GM18951 (cell line): ENCODE measurements around the gene WDR31.

Experiments used
- POLR2A ChIP-seq: IDR thresholded peaks from 4 replicates; pipeline ENCODE4 v1.6.1; 2011; ENCODE audit warnings: mild to moderate bottlenecking; ENCODE audit not compliant: insufficient read length, insufficient read depth; ENCODE audit errors: extremely low read depth
- in situ Hi-C: fragments of 300-500 bp; cut with MboI; formaldehyde crosslinking; loops from one replicate; pipeline ENCODE4 v1.12.0; 2022; ENCODE audit warnings: low sequenced_read_pairs, mixed read lengths, inconsistent platforms; ENCODE audit not compliant: unreplicated experiment

Gene WDR31

DNA sequence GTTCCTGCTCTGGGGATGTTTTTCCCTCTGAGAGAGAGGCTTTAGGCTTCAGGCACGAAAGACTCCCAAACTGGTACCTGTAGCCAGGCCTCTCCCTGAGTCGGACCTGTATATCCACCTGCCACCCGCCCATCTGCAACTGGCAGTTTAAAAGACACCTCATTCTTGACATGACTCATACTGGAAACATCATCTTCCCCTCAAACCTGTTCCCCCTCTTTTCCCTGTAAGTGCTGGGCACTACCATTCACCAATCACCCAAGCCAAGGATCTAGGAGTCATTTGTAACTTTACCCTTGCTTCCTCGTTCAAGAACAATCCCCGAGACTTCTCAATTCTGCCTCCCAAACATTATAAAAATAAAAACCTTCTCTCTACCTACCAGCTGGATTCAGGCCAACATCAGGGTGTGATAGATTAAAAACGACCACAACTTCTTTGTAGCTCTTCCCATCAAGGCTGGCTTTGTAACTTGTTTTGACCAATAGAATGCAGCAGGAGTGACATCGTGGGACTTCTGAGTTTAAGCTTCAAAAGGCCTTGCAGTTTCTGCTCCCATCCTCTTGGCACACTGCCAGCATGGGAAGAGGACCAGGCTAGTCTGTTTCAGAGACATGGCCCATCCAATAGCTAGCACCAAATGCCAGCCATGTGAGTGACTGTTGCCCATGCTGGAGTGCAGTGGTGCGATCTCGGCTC, 1.8 kb upstream of the WDR31 start:
- in situ Hi-C loops, result no loop called here
- TF ChIP-seq POLR2A, result no peak

DNA sequence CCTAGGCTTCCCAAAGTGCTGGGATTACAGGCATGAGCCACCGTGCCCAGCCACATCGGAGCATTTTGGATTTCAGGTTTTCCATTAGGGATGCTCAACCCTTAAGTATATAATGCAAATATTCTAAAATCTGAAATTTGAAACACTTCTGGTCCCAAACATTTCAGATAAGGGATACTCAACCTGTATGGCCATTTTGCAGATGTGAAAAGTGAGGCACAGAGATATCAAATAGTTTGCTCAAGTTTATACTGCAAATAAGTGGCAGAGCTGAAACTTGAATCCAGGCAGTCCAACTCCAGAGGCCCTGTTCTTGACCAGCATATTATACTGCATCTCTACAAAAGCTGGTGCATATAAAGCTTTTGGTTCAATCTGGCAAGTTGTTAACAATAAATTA, 2.4 kb downstream of the WDR31 start:
- TF ChIP-seq POLR2A, result no peak
- in situ Hi-C loops, result no loop called here

- no peak for TF ChIP-seq POLR2A
- in situ Hi-C loops, result no loop called here
These were observed 8.3 kb downstream of the WDR31 start for GRCh38 chr9:113331780-113332179.

GRCh38 chr9:113328045-113328782, 11.9 kb downstream of the WDR31 start:
- no peak for TF ChIP-seq POLR2A
- in situ Hi-C loops, result no loop called here

DNA sequence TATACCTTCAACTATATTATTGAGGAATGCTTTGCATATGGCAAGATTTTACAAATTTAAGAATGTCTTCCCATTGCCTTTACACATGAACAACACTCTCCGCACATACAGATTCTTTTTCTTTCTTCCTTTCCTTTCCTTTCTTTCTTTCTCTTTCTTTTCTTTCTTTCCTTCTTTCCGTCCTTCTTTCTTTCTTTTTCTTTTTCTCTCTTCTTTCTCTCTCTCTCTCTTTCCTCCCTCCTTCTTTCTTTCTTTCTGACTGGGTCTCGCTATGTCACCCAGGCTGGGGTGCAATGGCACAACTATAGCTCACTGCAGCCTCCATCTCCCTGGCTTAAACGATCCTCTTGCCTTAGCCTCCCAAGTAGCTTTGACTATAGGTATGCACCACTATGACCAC, 13.8 kb downstream of the WDR31 start:
- no peak for TF ChIP-seq POLR2A
- in situ Hi-C loops, result no loop called here

DNA sequence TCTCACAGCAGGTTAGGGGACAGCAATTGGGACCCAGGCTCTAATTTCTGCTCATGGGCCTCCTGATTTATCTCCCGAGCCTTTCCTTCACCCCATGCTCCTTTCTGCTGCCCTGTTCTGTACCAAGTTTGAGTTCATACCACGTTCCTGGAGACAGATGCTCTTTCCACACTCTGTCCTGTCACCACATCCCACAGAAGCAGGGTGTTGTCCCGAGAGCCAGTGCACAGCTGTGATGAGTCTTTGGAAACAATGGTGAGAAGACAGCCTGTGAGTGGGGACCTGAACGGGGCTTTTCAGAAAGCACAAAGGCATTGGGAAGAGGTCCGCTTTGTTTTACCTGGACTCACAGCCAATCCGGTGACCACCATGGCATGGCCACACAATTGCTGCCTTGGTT, 17.4 kb downstream of the WDR31 start:
- in situ Hi-C loops, result no loop called here
- no peak for TF ChIP-seq POLR2A

DNA sequence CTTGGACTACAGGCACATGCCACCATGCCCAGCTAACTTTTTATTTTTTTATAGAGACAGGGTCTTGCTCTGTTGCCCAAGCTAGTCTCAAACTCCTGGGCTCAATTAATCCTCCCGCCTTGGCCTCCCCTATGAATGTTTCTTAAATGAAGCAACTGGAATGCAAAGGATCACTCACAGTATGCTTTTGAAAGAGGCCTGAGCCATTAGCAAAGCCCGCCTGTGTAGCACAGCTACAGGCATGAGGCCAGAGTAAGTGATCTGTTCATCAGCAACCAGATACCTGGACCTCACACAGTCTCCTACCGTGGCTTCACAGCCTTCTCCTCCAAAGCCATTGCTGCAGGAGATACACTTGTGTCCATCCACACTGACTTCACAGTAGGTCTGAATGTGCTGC, 20.0 kb downstream of the WDR31 start:
- TF ChIP-seq POLR2A, result no peak
- in situ Hi-C loops, result no loop called here

DNA sequence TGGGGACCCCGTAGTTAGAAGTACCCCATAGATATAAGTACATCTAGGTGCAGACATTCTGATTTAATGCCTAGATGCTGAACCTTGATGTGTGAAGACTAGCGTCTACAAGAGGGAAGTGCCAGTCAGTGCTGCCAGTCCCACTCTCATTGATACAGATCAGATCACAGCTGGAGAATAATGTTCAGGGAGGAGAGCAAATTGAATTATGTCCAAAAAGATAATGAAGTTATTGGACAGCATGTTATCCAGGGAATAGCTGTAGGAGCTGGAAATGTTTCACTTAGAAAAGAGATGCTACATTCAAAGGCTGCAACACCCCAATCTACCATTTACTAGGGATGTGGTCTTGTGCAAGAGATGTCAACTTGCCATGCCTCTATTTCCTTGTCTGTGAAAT, 21.0 kb downstream of the WDR31 start:
- in situ Hi-C loops, result no loop called here
- TF ChIP-seq POLR2A, result no peak

DNA sequence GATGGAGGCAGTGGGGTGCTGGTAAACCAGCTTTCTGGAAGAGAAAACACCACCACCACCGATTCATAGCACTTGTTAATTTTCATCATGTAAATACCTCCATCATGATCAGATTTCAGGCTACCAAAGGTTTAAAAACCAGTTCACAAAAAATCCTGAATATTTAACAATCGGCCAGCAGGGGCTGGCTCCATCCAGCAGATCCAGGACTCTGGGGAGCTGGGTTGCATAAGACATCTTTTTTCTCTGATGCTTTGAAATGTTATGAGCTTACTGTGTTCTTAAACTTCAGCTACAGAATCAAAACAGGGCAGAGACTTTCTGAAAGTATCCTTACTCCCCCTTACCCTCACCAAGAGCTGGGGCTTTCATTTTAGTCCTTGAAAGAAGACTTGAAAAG, 22.3 kb downstream of the WDR31 start:
- in situ Hi-C loops, result no loop called here
- no peak for TF ChIP-seq POLR2A

- TF ChIP-seq POLR2A, result no peak
- in situ Hi-C loops, result no loop called here
These were observed 24.0 kb downstream of the WDR31 start for GRCh38 chr9:113316030-113316429.

DNA sequence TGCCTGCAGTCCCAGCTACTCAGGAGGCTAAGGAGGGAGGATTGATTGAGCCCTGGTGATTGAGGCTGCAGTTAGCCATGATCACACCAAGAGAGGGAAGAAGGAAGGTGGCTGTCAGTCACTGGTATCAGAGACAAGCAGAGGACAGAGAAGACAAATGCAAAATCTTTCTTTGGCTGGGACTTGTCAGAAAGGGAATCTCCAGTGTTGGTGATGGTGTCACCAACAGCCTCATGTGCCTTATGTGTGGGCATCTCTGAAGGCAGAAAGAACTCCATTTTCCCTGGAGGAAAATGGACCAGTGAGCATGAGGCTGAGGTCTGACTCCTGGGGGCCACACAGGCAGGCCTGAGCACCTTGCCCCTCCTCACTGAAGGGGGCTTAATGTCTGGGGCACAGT, 24.8 kb downstream of the WDR31 start:
- TF ChIP-seq POLR2A, result no peak
- in situ Hi-C loops, result no loop called here

DNA sequence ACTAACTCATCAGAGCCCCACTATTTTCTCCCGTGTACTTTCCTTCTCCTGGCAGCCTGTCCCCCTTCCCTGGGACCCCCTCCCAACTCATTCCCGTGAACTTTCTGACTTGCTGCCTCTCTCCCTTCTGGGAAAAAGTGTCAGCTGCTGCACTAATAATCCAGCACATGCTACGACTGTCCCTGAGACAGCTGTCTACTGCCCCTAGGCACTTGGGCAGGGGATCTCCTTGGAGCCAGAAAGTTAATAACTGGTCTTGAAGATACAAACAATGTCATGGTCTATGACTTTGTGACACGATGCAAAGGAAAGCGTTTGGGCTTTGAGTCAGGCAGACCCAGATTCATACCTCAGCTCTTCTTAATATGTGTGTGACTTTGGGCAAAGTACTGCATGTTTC, 26.8 kb downstream of the WDR31 start:
- TF ChIP-seq POLR2A, result no peak
- in situ Hi-C loops, result no loop called here

- no peak for TF ChIP-seq POLR2A
- in situ Hi-C loops, result no loop called here
These were observed 28.1 kb downstream of the WDR31 start for GRCh38 chr9:113311961-113312360.

- in situ Hi-C loops, result no loop called here
- TF ChIP-seq POLR2A, result no peak
These were observed 29.5 kb downstream of the WDR31 start for GRCh38 chr9:113310538-113310937.
